Measurements from ENCODE around the gene CARHSP1. TPM values are rescaled to one million over a fixed set of nuclear protein-coding genes. Genes with fewer than 3 reads are reported as not detected.

Gene CARHSP1
- total RNA-seq, 5 donors from 2014 or later (not counting 1 experiment from before 2014, with no cell fraction given), result 32.9 to 44.3 (median 41.8) TPM

DNA sequence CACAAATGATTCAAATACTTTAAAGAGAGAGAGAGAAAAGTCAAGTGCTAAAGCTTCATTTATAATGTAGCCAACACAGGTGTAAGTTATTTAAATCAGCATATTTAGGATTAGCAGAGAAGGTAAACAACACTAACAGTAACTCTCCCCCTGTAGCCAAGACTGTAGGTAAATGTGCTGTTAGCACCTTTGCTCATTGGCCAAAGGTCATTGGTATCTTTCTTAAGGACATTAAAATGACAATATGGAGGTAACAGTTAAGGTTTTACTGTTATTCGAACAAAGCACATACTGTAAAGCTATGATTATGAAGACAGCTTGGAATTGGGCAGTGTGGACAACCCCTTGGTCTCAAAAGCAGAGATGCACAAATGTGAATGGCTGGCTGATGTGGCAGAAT lies 42.0 kb upstream of the CARHSP1 start:
- ChIA-PET POLR2A (interaction anchor here in 1 of 2 donors (0.5 kb wide), 1 partner anchor 117 kb away, joined by 3 read pairs; no protein-coding TSS in a partner anchor), CTCF (no interaction called here)
- DNase-seq (no peak), ATAC-seq (replicated peaks in 1 of 4) (no peak)
- Histone ChIP-seq H3K4me3 (ENCODE audit: control insufficient read depth in 1 of 2, extremely low read depth in 1 of 2, low read length in 1 of 2) (no peak overlapping the region), H3K36me3 (ENCODE audit: control insufficient read depth in 2 of 2, extremely low read depth in 1 of 2, insufficient read depth in 1 of 2, low read length in 1 of 2) (peaks cover 34 to 90% of the 10 kb centered on the region in 2 donors), H3K9me3 (no peaks in the 10 kb centered on the region), H3K4me1 (ENCODE audit: control insufficient read depth in 1 of 2, extremely low read depth in 1 of 2, insufficient read depth in 2 of 2, low read length in 2 of 2) (peaks cover 3 to 6% of the 10 kb centered on the region in 2 experiments), H3K27me3 (replicated peaks in 1 of 2; ENCODE audit: control insufficient read depth in 2 of 2, extremely low read depth in 1 of 2, insufficient read depth in 2 of 2, low read length in 1 of 2) (no peaks in the 10 kb centered on the region), H3K27ac (ENCODE audit: low read length) (no peak overlapping the region)
- Mint-ChIP-seq H3K4me1 (peaks cover 31 to 41% (median 38%) of the 10 kb centered on the region in 3 donors), H3K27me3 (no peaks in the 10 kb centered on the region), H3K36me3 (peaks cover 64% of the 10 kb centered on the region), H3K4me3 (no peak overlapping the region), H3K27ac (peak overlapping the region; percentile 39 to 66), H3K9me3 (no peaks in the 10 kb centered on the region)
- 100% methylated on average over 1 of the region's 1 CpG for WGBS (ENCODE audit: insufficient coverage)

DNA sequence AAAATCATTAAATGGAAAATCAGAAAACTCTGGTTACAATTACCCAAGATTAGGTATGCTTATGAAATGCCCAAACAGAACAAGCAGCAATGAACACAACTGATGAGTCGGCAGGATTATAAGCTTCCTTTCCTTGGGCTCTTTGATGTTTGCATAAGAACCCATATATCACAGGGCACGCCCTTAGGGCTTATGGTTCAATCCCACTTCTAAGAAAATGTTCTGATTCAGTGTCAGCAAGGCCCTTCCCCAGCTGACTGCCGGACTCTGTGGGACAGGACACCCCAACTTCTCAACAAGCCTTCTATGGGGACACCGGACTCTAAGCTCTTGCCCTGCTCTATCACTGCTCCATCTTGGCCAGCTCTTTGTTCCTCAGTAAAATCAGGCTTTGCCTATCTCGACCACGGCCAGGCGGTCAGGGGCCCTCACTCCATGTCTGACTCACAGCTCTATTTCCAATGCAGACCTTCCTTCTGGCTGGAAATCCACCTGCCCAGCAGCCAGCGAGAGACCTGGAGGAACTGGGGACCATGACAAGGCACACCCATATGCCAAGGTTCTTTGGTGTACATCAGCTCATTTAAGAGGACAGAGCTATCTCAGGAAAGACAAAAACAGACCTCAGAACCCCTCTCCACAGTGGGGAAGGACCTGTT lies 40.1 kb upstream of the CARHSP1 start:
- H3K36me3 Mint-ChIP-seq, result peaks cover 61% of the 10 kb centered on the region
- Histone ChIP-seq H3K4me3 (ENCODE audit: control insufficient read depth in 1 of 2, extremely low read depth in 1 of 2, low read length in 1 of 2) (no peak overlapping the region), H3K4me1 (ENCODE audit: control insufficient read depth in 1 of 2, extremely low read depth in 1 of 2, insufficient read depth in 2 of 2, low read length in 2 of 2) (peaks cover 3 to 6% of the 10 kb centered on the region in 2 experiments), H3K27me3 (replicated peaks in 1 of 2; ENCODE audit: control insufficient read depth in 2 of 2, extremely low read depth in 1 of 2, insufficient read depth in 2 of 2, low read length in 1 of 2) (no peaks in the 10 kb centered on the region), H3K36me3 (ENCODE audit: control insufficient read depth in 2 of 2, extremely low read depth in 1 of 2, insufficient read depth in 1 of 2, low read length in 1 of 2) (peaks cover 27 to 92% of the 10 kb centered on the region in 2 donors), H3K27ac (ENCODE audit: low read length) (no peak overlapping the region), H3K9me3 (no peaks in the 10 kb centered on the region)
- ATAC-seq (replicated peaks in 1 of 4) (peak in 3 of 4 experiments; percentile 46 to 57 (median 54)), DNase-seq (no peak)
- POLR2A ChIA-PET, result no interaction called here
- H3K27me3 Mint-ChIP-seq, result no peaks in the 10 kb centered on the region
- WGBS (ENCODE audit: insufficient coverage), result 69% methylated on average over 7 of the region's 8 CpGs
- CTCF ChIA-PET, result interaction anchor here in 1 of 2 donors (1.0 kb wide), 1 partner anchor 100 kb away, joined by 3 read pairs; no protein-coding TSS in a partner anchor
- peak overlapping the region; percentile 22 to 34 for H3K27ac Mint-ChIP-seq
- no peaks in the 10 kb centered on the region for H3K9me3 Mint-ChIP-seq
- H3K4me1 Mint-ChIP-seq, result peaks cover 23 to 38% (median 34%) of the 10 kb centered on the region in 3 donors
- no peak overlapping the region for H3K4me3 Mint-ChIP-seq

DNA sequence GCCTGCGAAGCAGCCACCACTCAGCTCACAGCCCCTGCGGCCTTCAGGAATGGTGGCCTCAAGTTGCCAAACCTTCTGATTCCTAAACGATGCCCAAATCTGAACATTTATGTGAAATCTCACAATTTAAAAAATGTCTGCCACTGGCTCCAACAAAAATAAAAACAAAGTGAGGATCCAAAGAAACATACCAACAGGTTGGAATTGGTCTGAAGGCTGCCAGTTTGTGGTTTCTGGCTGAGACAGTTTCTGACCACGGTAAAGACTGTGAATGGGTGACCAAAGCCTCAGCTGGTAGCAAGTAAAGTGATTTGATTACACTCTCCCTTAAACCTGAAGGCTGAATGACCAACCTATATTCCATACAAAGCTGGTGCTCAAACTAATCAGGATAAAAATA lies 38.3 kb upstream of the CARHSP1 start:
- H3K27ac ChIP-seq (ENCODE audit: low read length), result no peak overlapping the region
- ATAC-seq (replicated peaks in 1 of 4) (no peak), DNase-seq (no peak)
- ChIA-PET CTCF (interaction anchor here in 1 of 2 donors (1.1 kb wide), 1 partner anchor 29 kb away, joined by 3 read pairs; no protein-coding TSS in a partner anchor), POLR2A (no interaction called here)
- no peaks in the 10 kb centered on the region for H3K27me3 ChIP-seq (replicated peaks in 1 of 2; ENCODE audit: control insufficient read depth in 2 of 2, extremely low read depth in 1 of 2, insufficient read depth in 2 of 2, low read length in 1 of 2)
- peak overlapping the region in 1 of 2 donors; percentile 52 for H3K27ac Mint-ChIP-seq
- H3K4me1 ChIP-seq (ENCODE audit: control insufficient read depth in 1 of 2, extremely low read depth in 1 of 2, insufficient read depth in 2 of 2, low read length in 2 of 2), result peaks cover 3 to 6% of the 10 kb centered on the region in 2 experiments
- H3K4me1 Mint-ChIP-seq, result peaks cover 23 to 30% (median 30%) of the 10 kb centered on the region in 3 donors
- no peak overlapping the region for H3K4me3 ChIP-seq (ENCODE audit: control insufficient read depth in 1 of 2, extremely low read depth in 1 of 2, low read length in 1 of 2)
- 80% methylated on average over 1 of the region's 4 CpGs for WGBS (ENCODE audit: insufficient coverage)
- peaks cover 67% of the 10 kb centered on the region for H3K36me3 Mint-ChIP-seq
- no peak overlapping the region for H3K4me3 Mint-ChIP-seq
- peaks cover 34 to 91% of the 10 kb centered on the region in 2 donors for H3K36me3 ChIP-seq (ENCODE audit: control insufficient read depth in 2 of 2, extremely low read depth in 1 of 2, insufficient read depth in 1 of 2, low read length in 1 of 2)
- H3K9me3 ChIP-seq, result no peaks in the 10 kb centered on the region
- no peaks in the 10 kb centered on the region for H3K9me3 Mint-ChIP-seq
- H3K27me3 Mint-ChIP-seq, result no peaks in the 10 kb centered on the region

DNA sequence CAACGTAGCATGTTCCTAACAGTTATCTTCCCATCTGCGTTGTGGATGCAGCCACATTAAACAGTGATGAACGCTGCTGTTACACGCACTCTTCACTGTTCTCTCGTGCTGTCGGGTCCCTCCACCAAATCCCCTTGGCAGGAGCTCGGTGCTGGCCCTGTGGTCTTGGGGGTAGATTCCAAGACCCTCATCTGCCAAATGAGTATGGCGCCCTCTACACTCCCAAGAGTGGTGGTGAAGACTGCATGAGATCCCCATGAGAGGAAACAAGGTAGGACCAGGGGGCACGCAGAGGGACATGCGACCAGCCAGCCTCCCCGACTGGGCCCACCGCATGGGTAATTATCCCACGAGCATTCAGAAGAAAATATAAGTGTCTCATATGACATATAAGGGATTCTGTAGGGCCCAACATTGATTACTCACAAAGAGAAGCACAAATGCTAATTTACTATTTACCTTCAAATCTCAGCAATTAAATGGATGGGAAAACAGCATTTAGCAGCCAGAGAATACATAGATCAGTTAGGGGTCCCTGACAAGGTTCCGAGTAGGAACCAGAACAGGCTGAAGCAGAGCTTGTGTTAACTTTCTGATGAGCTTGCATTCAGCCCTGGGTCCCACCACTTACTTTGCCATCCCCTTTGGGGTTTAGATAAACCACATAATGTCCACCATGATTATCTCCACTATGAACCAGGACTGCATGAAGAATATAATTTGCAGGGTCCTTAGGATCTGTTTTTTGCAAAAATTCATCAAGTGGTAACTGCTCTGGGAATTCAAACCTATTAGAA lies 37.2 kb upstream of the CARHSP1 start:
- WGBS (ENCODE audit: insufficient coverage), result 100% methylated on average over 4 of the region's 14 CpGs
- ATAC-seq (replicated peaks in 1 of 4), result no peak
- ChIA-PET CTCF (interaction anchor here (0.5 to 1.2 kb wide), 4 partner anchors 30 to 229 kb away, joined by 3 to 7 read pairs (median 4); no protein-coding TSS in a partner anchor), POLR2A (no interaction called here)
- Histone ChIP-seq H3K27ac (ENCODE audit: low read length) (no peak overlapping the region), H3K4me3 (ENCODE audit: control insufficient read depth in 1 of 2, extremely low read depth in 1 of 2, low read length in 1 of 2) (no peak overlapping the region), H3K27me3 (replicated peaks in 1 of 2; ENCODE audit: control insufficient read depth in 2 of 2, extremely low read depth in 1 of 2, insufficient read depth in 2 of 2, low read length in 1 of 2) (no peaks in the 10 kb centered on the region), H3K4me1 (ENCODE audit: control insufficient read depth in 1 of 2, extremely low read depth in 1 of 2, insufficient read depth in 2 of 2, low read length in 2 of 2) (peaks cover 3 to 6% of the 10 kb centered on the region in 2 experiments), H3K36me3 (ENCODE audit: control insufficient read depth in 2 of 2, extremely low read depth in 1 of 2, insufficient read depth in 1 of 2, low read length in 1 of 2) (peaks cover 31 to 92% of the 10 kb centered on the region in 2 donors), H3K9me3 (no peaks in the 10 kb centered on the region)
- no peaks in the 10 kb centered on the region for H3K9me3 Mint-ChIP-seq
- H3K27me3 Mint-ChIP-seq, result no peaks in the 10 kb centered on the region
- DNase-seq, result no peak
- no peak overlapping the region for H3K4me3 Mint-ChIP-seq
- H3K36me3 Mint-ChIP-seq, result peaks cover 70% of the 10 kb centered on the region
- no peak overlapping the region for H3K27ac Mint-ChIP-seq
- peaks cover 16 to 23% (median 23%) of the 10 kb centered on the region in 3 donors for H3K4me1 Mint-ChIP-seq

DNA sequence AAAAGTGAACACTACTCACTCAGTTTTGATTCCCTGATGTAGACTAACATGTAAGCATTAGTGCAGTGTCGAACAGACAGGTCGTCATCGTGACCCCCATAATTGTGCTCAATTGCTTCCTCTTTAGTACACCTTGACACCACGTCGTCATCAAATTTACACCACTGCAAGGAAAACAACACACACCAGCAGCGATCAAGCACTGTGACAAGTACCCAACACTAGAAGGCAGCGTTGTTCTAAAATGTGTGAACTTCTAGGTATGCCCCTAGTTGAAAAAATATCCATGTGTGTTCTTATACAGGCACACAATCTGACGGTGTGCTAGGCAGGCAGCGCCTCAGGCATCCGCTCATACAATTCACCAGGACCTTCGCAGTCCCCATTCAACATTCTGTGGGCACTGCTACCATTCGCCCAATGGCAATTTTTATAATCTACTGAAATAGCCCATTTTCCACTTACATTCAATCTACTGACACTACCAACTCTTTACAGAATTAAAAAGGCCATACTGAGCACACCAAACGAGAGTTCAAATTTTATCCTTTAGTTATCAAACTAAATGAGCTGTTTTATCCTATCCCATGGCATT lies 36.5 kb upstream of the CARHSP1 start:
- WGBS (ENCODE audit: insufficient coverage), result 93% methylated on average over 8 of the region's 13 CpGs
- H3K4me1 Mint-ChIP-seq, result peaks cover 10 to 16% (median 16%) of the 10 kb centered on the region in 3 donors
- H3K27me3 ChIP-seq (replicated peaks in 1 of 2; ENCODE audit: control insufficient read depth in 2 of 2, extremely low read depth in 1 of 2, insufficient read depth in 2 of 2, low read length in 1 of 2), result no peaks in the 10 kb centered on the region
- ATAC-seq (replicated peaks in 1 of 4), result peak in 3 of 4 experiments; percentile 45 to 60 (median 48)
- H3K27ac ChIP-seq (ENCODE audit: low read length), result no peak overlapping the region
- CTCF ChIA-PET, result interaction anchor here in 1 of 2 donors (0.6 to 1.2 kb wide), 3 partner anchors 31 to 229 kb away, joined by 3 to 7 read pairs (median 3); no protein-coding TSS in a partner anchor
- no peak overlapping the region for H3K4me3 Mint-ChIP-seq
- no peaks in the 10 kb centered on the region for H3K27me3 Mint-ChIP-seq
- H3K4me3 ChIP-seq (ENCODE audit: control insufficient read depth in 1 of 2, extremely low read depth in 1 of 2, low read length in 1 of 2), result no peak overlapping the region
- no peak overlapping the region for H3K27ac Mint-ChIP-seq
- H3K4me1 ChIP-seq (ENCODE audit: control insufficient read depth in 1 of 2, extremely low read depth in 1 of 2, insufficient read depth in 2 of 2, low read length in 2 of 2), result peaks cover 3 to 6% of the 10 kb centered on the region in 2 experiments
- POLR2A ChIA-PET, result no interaction called here
- H3K36me3 Mint-ChIP-seq, result peaks cover 71% of the 10 kb centered on the region
- H3K9me3 Mint-ChIP-seq, result no peaks in the 10 kb centered on the region
- H3K36me3 ChIP-seq (ENCODE audit: control insufficient read depth in 2 of 2, extremely low read depth in 1 of 2, insufficient read depth in 1 of 2, low read length in 1 of 2), result peaks cover 27 to 92% of the 10 kb centered on the region in 2 donors
- no peaks in the 10 kb centered on the region for H3K9me3 ChIP-seq
- DNase-seq, result peak in 1 of 35 experiments; percentile 41

DNA sequence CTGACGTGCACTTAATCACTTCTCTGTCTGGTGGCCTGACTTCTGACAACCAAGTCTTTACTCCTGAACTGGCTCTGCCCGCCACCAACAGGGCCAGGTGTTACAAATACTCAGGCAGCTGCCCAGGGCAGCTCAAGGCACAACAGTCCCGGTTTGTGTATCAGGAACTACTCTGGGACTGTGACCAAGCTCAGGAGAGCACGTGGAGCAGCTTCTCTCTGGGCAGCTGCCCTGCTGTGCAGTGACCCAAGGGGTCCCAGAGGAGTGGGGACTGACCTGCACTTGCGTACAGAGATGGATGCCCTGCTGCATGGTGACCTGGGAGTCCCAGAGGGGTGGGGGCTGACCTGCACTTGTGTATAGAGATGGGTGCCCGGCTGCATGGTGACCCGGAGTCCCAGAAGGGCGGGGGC lies 35.2 kb upstream of the CARHSP1 start:
- Histone ChIP-seq H3K27ac (ENCODE audit: low read length) (no peak overlapping the region), H3K9me3 (no peaks in the 10 kb centered on the region), H3K4me1 (ENCODE audit: control insufficient read depth in 1 of 2, extremely low read depth in 1 of 2, insufficient read depth in 2 of 2, low read length in 2 of 2) (peaks cover 3 to 4% of the 10 kb centered on the region in 2 experiments), H3K4me3 (ENCODE audit: control insufficient read depth in 1 of 2, extremely low read depth in 1 of 2, low read length in 1 of 2) (no peak overlapping the region), H3K27me3 (replicated peaks in 1 of 2; ENCODE audit: control insufficient read depth in 2 of 2, extremely low read depth in 1 of 2, insufficient read depth in 2 of 2, low read length in 1 of 2) (no peaks in the 10 kb centered on the region), H3K36me3 (ENCODE audit: control insufficient read depth in 2 of 2, extremely low read depth in 1 of 2, insufficient read depth in 1 of 2, low read length in 1 of 2) (peaks cover 22 to 95% of the 10 kb centered on the region in 2 donors)
- H3K36me3 Mint-ChIP-seq, result peaks cover 78% of the 10 kb centered on the region
- 98% methylated on average over 7 of the region's 8 CpGs for WGBS (ENCODE audit: insufficient coverage)
- H3K4me3 Mint-ChIP-seq, result no peak overlapping the region
- H3K27me3 Mint-ChIP-seq, result no peaks in the 10 kb centered on the region
- CTCF ChIA-PET, result no interaction called here
- H3K27ac Mint-ChIP-seq, result no peak overlapping the region
- peaks cover 2 to 9% (median 8%) of the 10 kb centered on the region in 3 donors for H3K4me1 Mint-ChIP-seq
- DNase-seq (no peak), ATAC-seq (replicated peaks in 1 of 4) (no peak)
- H3K9me3 Mint-ChIP-seq, result no peaks in the 10 kb centered on the region
- POLR2A ChIA-PET, result interaction anchor here in 1 of 2 donors (0.6 kb wide), 1 partner anchor 187 kb away, joined by 3 read pairs; the partner anchor contains the start of gene HAPSTR1
